Skeletal muscle satellite cell (primary cell): Measurements from ENCODE around the gene DGCR8.

Source experiments
- H3K27me3 ChIP-seq: 2 replicates; pipeline ENCODE4 v1.7.0; 2013; ENCODE audit warnings: low read length; ENCODE audit not compliant: control insufficient read depth, insufficient read depth
- H3K36me3 ChIP-seq: 2 replicates; pipeline ENCODE4 v1.7.0; 2013; ENCODE audit warnings: mild to moderate bottlenecking, control low read depth, low read length; ENCODE audit not compliant: insufficient read depth
- H3K4me1 ChIP-seq: 2 replicates; pipeline ENCODE4 v1.7.0; 2013; ENCODE audit warnings: low read length; ENCODE audit not compliant: control insufficient read depth, insufficient read depth
- H3K4me2 ChIP-seq: 2 replicates; pipeline ENCODE4 v1.7.0; 2013; ENCODE audit warnings: mild to moderate bottlenecking, low read length
- H3K4me3 ChIP-seq: 2 replicates; pipeline ENCODE4 v1.7.0; 2013; ENCODE audit warnings: low read length
- H3K9ac ChIP-seq: 2 replicates; pipeline ENCODE4 v1.7.0; 2013; ENCODE audit warnings: mild to moderate bottlenecking, low read depth, low read length, moderate library complexity
- H3K9me3 ChIP-seq: replicated peaks from 2 replicates; pipeline ENCODE4 v1.7.0; 2013; ENCODE audit warnings: mild to moderate bottlenecking, control low read depth, low read length

Gene DGCR8

GRCh38 chr22:20039683-20040325 lies 40.2 kb upstream of the DGCR8 start:
- Histone ChIP-seq H3K9ac (no peak overlapping the region), H3K4me1 (no peaks in the 10 kb centered on the region), H3K27me3 (no peaks in the 10 kb centered on the region), H3K36me3 (peaks cover 32% of the 10 kb centered on the region), H3K4me2 (no peak overlapping the region), H3K9me3 (no peaks in the 10 kb centered on the region), H3K4me3 (no peak overlapping the region)

GRCh38 chr22:20040327-20041200 lies 39.5 kb upstream of the DGCR8 start:
- Histone ChIP-seq H3K4me2 (no peak overlapping the region), H3K4me1 (no peaks in the 10 kb centered on the region), H3K4me3 (no peak overlapping the region), H3K27me3 (no peaks in the 10 kb centered on the region), H3K9ac (no peak overlapping the region), H3K9me3 (no peaks in the 10 kb centered on the region), H3K36me3 (peaks cover 33% of the 10 kb centered on the region)

GRCh38 chr22:20043057-20043996 lies 36.7 kb upstream of the DGCR8 start:
- Histone ChIP-seq H3K36me3 (peaks cover 38% of the 10 kb centered on the region), H3K27me3 (no peaks in the 10 kb centered on the region), H3K9ac (no peak overlapping the region), H3K9me3 (no peaks in the 10 kb centered on the region), H3K4me3 (no peak overlapping the region), H3K4me2 (no peak overlapping the region), H3K4me1 (no peaks in the 10 kb centered on the region)

- H3K4me3 ChIP-seq = no peak overlapping the region
- H3K9me3 ChIP-seq = no peaks in the 10 kb centered on the region
- H3K9ac ChIP-seq = no peak overlapping the region
- H3K27me3 ChIP-seq = no peaks in the 10 kb centered on the region
- H3K4me2 ChIP-seq = no peak overlapping the region
- no peaks in the 10 kb centered on the region for H3K4me1 ChIP-seq
- H3K36me3 ChIP-seq = peaks cover 37% of the 10 kb centered on the region
Measured at GRCh38 chr22:20043997-20044342, 36.1 kb upstream of the DGCR8 start.

GRCh38 chr22:20044495-20045151 lies 35.4 kb upstream of the DGCR8 start:
- H3K4me3 ChIP-seq = no peak overlapping the region
- H3K9ac ChIP-seq = no peak overlapping the region
- no peaks in the 10 kb centered on the region for H3K9me3 ChIP-seq
- H3K36me3 ChIP-seq = peaks cover 39% of the 10 kb centered on the region
- no peaks in the 10 kb centered on the region for H3K4me1 ChIP-seq
- H3K4me2 ChIP-seq = no peak overlapping the region
- H3K27me3 ChIP-seq = no peaks in the 10 kb centered on the region

GRCh38 chr22:20046730-20047129 lies 33.3 kb upstream of the DGCR8 start:
- Histone ChIP-seq H3K4me2 (no peak overlapping the region), H3K27me3 (no peaks in the 10 kb centered on the region), H3K36me3 (peaks cover 37% of the 10 kb centered on the region), H3K4me1 (no peaks in the 10 kb centered on the region), H3K9me3 (no peaks in the 10 kb centered on the region), H3K9ac (no peak overlapping the region), H3K4me3 (no peak overlapping the region)

- Histone ChIP-seq H3K36me3 (peaks cover 52% of the 10 kb centered on the region), H3K27me3 (no peaks in the 10 kb centered on the region), H3K9ac (no peak overlapping the region), H3K4me1 (no peaks in the 10 kb centered on the region), H3K4me3 (no peak overlapping the region), H3K4me2 (no peak overlapping the region), H3K9me3 (no peaks in the 10 kb centered on the region)
Measured at GRCh38 chr22:20051927-20052308, 28.1 kb upstream of the DGCR8 start.

- no peak overlapping the region for H3K9ac ChIP-seq
- no peak overlapping the region for H3K4me3 ChIP-seq
- no peaks in the 10 kb centered on the region for H3K27me3 ChIP-seq
- H3K4me1 ChIP-seq = no peaks in the 10 kb centered on the region
- H3K9me3 ChIP-seq = no peaks in the 10 kb centered on the region
- H3K4me2 ChIP-seq = no peak overlapping the region
- H3K36me3 ChIP-seq = peaks cover 54% of the 10 kb centered on the region
Measured at GRCh38 chr22:20052309-20053259, 27.5 kb upstream of the DGCR8 start.

- H3K27me3 ChIP-seq = no peaks in the 10 kb centered on the region
- H3K9ac ChIP-seq = no peak overlapping the region
- no peak overlapping the region for H3K4me3 ChIP-seq
- H3K4me1 ChIP-seq = no peaks in the 10 kb centered on the region
- H3K9me3 ChIP-seq = no peaks in the 10 kb centered on the region
- no peak overlapping the region for H3K4me2 ChIP-seq
- H3K36me3 ChIP-seq = peaks cover 58% of the 10 kb centered on the region
Measured at GRCh38 chr22:20053407-20054033, 26.5 kb upstream of the DGCR8 start.

GRCh38 chr22:20054034-20054427 lies 26.0 kb upstream of the DGCR8 start:
- Histone ChIP-seq H3K4me3 (no peak overlapping the region), H3K36me3 (peaks cover 55% of the 10 kb centered on the region), H3K4me1 (no peaks in the 10 kb centered on the region), H3K4me2 (no peak overlapping the region), H3K9me3 (no peaks in the 10 kb centered on the region), H3K27me3 (no peaks in the 10 kb centered on the region), H3K9ac (no peak overlapping the region)
